Measurements from ENCODE around the gene WDR35.

- no peak for TF ChIP-seq CTCF (conservative IDR thresholded peaks at IDR 0.05; ENCODE audit: low read depth, low read length)
- no peak for TF ChIP-seq EZH2 (IDR thresholded peaks at IDR 0.05; ENCODE audit: borderline replicate concordance, low read depth, low read length, poor library complexity, severe bottlenecking)
Observed at GRCh38 chr2:20021405-20022009, 31.6 kb upstream of the WDR35 start.

Measured in A673 (cell line).